ENCODE results near the gene MICA. TPM values are rescaled to one million over a fixed set of nuclear protein-coding genes. Genes with fewer than 3 reads are reported as not detected.

The MICA gene
- total RNA-seq (10 to 100 TPM; 18.6 to 46.5 (median 27.2) TPM), polyA plus RNA-seq (10 to 100 TPM; 13.2 to 24.0 (median 20.3) TPM)

DNA sequence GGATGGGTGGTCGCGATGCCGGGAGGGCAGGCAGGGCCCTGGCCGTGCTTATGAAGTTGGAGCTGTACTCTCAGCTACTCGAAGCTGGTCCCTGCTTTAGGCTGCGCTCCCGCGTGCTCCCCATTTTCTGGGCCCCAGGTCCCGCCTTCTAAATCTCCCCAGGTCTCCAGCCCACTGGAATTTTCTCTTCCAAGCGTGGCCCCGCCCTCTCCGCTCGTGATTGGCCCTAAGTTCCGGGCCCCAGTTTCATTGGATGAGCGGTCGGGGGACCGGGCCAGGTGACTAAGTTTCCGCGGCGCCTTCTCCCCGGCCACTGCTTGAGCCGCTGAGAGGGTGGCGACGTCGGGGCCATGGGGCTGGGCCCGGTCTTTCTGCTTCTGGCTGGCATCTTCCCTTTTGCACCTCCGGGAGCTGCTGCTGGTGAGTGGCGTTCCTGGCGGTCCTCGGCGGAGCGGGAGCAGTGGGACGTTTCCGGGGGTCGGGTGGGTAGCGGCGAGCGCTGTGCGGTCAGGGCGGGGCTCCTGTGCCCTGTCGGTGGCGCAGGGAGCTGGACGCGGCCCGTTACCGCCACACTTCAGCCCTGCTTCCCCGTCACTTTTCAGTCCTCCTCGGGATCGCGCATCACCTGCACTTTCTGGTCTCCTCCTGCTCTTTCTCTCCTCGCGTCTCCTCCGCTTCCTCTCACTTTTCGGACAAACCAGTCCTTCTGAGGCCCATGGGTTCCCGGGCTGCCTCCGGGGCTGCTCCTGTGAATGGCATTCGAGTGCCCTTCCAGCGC is at the start of gene MICA:
MICA (plus strand) TSS at position 313 of the 778 bp plus-strand sequence; CDS start at position 351, 38 bp downstream.
- peak within 1 kb of the TSS; percentile 97 to 100 (median 98) for H3K27ac ChIP-seq
- 1% methylated on average over 58 of the region's 58 CpGs for WGBS, 2 donors
- DNase-seq, result peak; percentile 96
- peaks cover 0 to 71% (median 60%) of the 10 kb centered on the region in 4 donors for H3K4me1 ChIP-seq
- no peaks in the 10 kb centered on the region for H3K9me3 ChIP-seq
- intact Hi-C loops (cut with DNase I), result loop anchor here (5.0 kb wide), 1 partner anchor 144 kb away; the partner anchor contains the start of genes ATP6V1G2 and NFKBIL1
- peak within 1 kb of the TSS; percentile 52 to 84 (median 64) for H3K4me3 ChIP-seq
- H3K36me3 ChIP-seq, result no peaks in the 10 kb centered on the region
- H3K27me3 ChIP-seq, result no peaks in the 10 kb centered on the region
- TF ChIP-seq CTCF (IDR thresholded peaks at IDR 0.05), result no peak
- TF ChIP-seq EP300 (IDR thresholded peaks at IDR 0.05), result no peak
- peak; percentile 57 to 93 (median 74) for TF ChIP-seq POLR2AphosphoS5 (IDR thresholded peaks at IDR 0.05)
- peak; percentile 29 to 60 for TF ChIP-seq POLR2A (IDR thresholded peaks at IDR 0.05)

- no peak overlapping the region for H3K4me3 ChIP-seq
- intact Hi-C loops (cut with DNase I), result no loop called here
- H3K4me1 ChIP-seq, result peaks cover 0 to 16% (median 15%) of the 10 kb centered on the region in 4 donors
- no peak for TF ChIP-seq POLR2AphosphoS5 (IDR thresholded peaks at IDR 0.05)
- no peak for TF ChIP-seq POLR2A (IDR thresholded peaks at IDR 0.05)
- no peak for TF ChIP-seq CTCF (IDR thresholded peaks at IDR 0.05)
- no peak for TF ChIP-seq EP300 (IDR thresholded peaks at IDR 0.05)
- no peak for DNase-seq
- 58 to 61% methylated on average over 11 of the region's 11 CpGs for WGBS, 2 donors
- no peaks in the 10 kb centered on the region for H3K9me3 ChIP-seq
- H3K36me3 ChIP-seq, result peaks cover 0 to 5% (median 2%) of the 10 kb centered on the region in 4 donors
- H3K27me3 ChIP-seq, result no peaks in the 10 kb centered on the region
- no peak overlapping the region for H3K27ac ChIP-seq
These were observed 49.1 kb upstream of the MICA start for GRCh38 chr6:31354158-31354863.

- no peak for TF ChIP-seq CTCF (IDR thresholded peaks at IDR 0.05)
- no peak for TF ChIP-seq POLR2A (IDR thresholded peaks at IDR 0.05)
- no peak for TF ChIP-seq POLR2AphosphoS5 (IDR thresholded peaks at IDR 0.05)
- TF ChIP-seq EP300 (IDR thresholded peaks at IDR 0.05), result no peak
- intact Hi-C loops (cut with DNase I), result no loop called here
- no peak for DNase-seq
- H3K4me3 ChIP-seq, result peak overlapping the region in 2 of 4 donors; percentile 63 to 68
- WGBS, 2 donors, result 62 to 64% methylated on average over 11 of the region's 11 CpGs
- H3K27me3 ChIP-seq, result no peaks in the 10 kb centered on the region
- H3K27ac ChIP-seq, result no peak overlapping the region
- H3K36me3 ChIP-seq, result peaks cover 0 to 5% (median 2%) of the 10 kb centered on the region in 4 donors
- H3K9me3 ChIP-seq, result no peaks in the 10 kb centered on the region
- peaks cover 0 to 16% (median 15%) of the 10 kb centered on the region in 4 donors for H3K4me1 ChIP-seq
These were observed 48.4 kb upstream of the MICA start for GRCh38 chr6:31354864-31355582.

DNA sequence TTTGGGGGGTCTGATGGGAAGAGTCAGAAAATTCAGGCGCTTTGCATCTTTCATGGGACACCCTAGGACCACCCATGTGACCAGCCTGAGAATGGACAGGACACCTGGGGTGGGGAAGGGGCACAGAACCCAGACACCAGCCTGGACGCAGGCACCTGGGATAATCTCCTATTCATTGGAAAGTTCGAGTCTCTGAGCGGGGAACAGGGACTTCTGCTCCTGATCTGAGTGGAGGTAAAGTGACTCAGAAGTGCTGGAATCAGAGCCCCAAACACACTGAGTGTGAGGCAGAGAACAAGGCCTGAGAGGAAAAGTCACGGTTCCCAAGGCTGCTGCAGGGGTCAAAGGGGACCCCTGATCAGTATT is 47.8 kb upstream of the MICA start:
- WGBS, 2 donors, result 48 to 60% methylated on average over 5 of the region's 5 CpGs
- no peaks in the 10 kb centered on the region for H3K27me3 ChIP-seq
- peaks cover 0 to 16% (median 15%) of the 10 kb centered on the region in 4 donors for H3K4me1 ChIP-seq
- peak overlapping the region in 1 of 4 donors; percentile 76 for H3K27ac ChIP-seq
- H3K9me3 ChIP-seq, result no peaks in the 10 kb centered on the region
- H3K4me3 ChIP-seq, result peak overlapping the region in 3 of 4 donors; percentile 63 to 77 (median 68)
- DNase-seq, result no peak
- TF ChIP-seq POLR2AphosphoS5 (IDR thresholded peaks at IDR 0.05) (no peak), POLR2A (IDR thresholded peaks at IDR 0.05) (no peak), CTCF (IDR thresholded peaks at IDR 0.05) (no peak), EP300 (IDR thresholded peaks at IDR 0.05) (no peak)
- intact Hi-C loops (cut with DNase I), result no loop called here
- peaks cover 0 to 5% (median 2%) of the 10 kb centered on the region in 4 donors for H3K36me3 ChIP-seq
